Stimulated activated CD4-positive, alpha-beta T cell treated with anti-CD3 and anti-CD28 coated beads, Interleukin-1b, Interleukin-23, amount 100 ng/mL, for 1 hour (primary cell): Measurements from ENCODE around the gene MYCBPAP.

Experiments used
- DNase-seq, 2 donors: peaks; one replicate each; pipeline ENCODE4 v3.0.0-alpha.2; 2020; ENCODE audit warnings: low read depth in 2 of 2

The MYCBPAP gene

GRCh38 chr17:50538549-50539410 is 30.5 kb downstream of the MYCBPAP start:
- DNase-seq, result no peak

GRCh38 chr17:50539762-50540559 is 31.7 kb downstream of the MYCBPAP start:
- no peak for DNase-seq

GRCh38 chr17:50540560-50541401 is 32.5 kb downstream of the MYCBPAP start:
- DNase-seq, result no peak

- no peak for DNase-seq
Measured at GRCh38 chr17:50541402-50541715, 33.1 kb downstream of the MYCBPAP start.

GRCh38 chr17:50541716-50542688 is 33.8 kb downstream of the MYCBPAP start:
- peak; percentile 53 to 76 for DNase-seq

GRCh38 chr17:50542795-50543774 is 34.8 kb downstream of the MYCBPAP start:
- no peak for DNase-seq

GRCh38 chr17:50544516-50544915 is 36.3 kb downstream of the MYCBPAP start:
- DNase-seq, result no peak

GRCh38 chr17:50545311-50545710 is 37.1 kb downstream of the MYCBPAP start:
- DNase-seq, result no peak

- DNase-seq, result no peak
Measured at GRCh38 chr17:50546701-50547034, 38.4 kb downstream of the MYCBPAP start.

GRCh38 chr17:50547035-50547735 is 38.9 kb downstream of the MYCBPAP start, which contains the start of gene SPATA20:
TSS of gene SPATA20 (plus strand) at chr17:50547174. CDS start at chr17:50547209, 35 bp downstream.
- peak; percentile 48 to 71 for DNase-seq

- no peak for DNase-seq
Measured at GRCh38 chr17:50547736-50548083, 39.5 kb downstream of the MYCBPAP start.

- no peak for DNase-seq
Measured at GRCh38 chr17:50548831-50549230, 40.6 kb downstream of the MYCBPAP start.

- no peak for DNase-seq
Measured at GRCh38 chr17:50549256-50549941, 41.2 kb downstream of the MYCBPAP start.

- DNase-seq, result no peak
Measured at GRCh38 chr17:50549969-50550368, 41.7 kb downstream of the MYCBPAP start.

GRCh38 chr17:50550661-50551432 is 42.6 kb downstream of the MYCBPAP start:
- DNase-seq, result no peak

- DNase-seq, result no peak
Measured at GRCh38 chr17:50551433-50551815, 43.2 kb downstream of the MYCBPAP start.

- no peak for DNase-seq
Measured at GRCh38 chr17:50551884-50552283, 43.6 kb downstream of the MYCBPAP start.

- no peak for DNase-seq
Measured at GRCh38 chr17:50554201-50554600, 46.0 kb downstream of the MYCBPAP start.
